ENCODE results near the gene SPATS2L.

SPATS2L gene

DNA sequence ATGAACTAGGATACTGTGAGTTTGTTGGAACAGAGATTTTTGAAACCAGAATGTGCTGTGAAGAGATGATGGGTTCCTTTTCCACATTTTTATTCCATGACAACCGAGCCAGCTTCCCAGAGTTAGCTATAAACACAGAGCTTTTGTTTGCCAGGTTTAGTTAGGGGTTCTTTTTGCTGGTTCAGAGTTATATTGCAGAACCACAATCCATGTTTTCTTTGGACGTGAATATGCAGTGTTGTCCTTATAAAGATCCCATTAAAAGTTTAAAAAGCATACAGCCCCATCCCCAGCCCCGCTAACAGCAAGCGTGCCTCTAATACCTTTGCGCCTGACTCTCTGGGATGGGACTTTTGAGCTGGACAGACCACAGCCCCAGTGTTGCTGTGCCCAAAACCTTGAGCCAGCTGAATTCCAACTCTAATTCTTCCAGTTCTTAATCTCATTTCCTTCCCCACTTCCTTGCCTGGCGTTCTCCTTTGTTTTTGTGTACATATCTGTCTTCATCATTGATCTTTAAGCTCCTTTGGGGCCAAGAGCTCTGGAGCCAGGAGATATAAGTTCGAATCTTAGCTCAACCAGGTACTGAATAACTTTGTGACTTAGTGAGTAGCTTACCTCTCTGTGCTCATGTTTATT is 72.3 kb downstream of the SPATS2L start:
- DNase-seq (ENCODE audit: low spot score): no peak

DNA sequence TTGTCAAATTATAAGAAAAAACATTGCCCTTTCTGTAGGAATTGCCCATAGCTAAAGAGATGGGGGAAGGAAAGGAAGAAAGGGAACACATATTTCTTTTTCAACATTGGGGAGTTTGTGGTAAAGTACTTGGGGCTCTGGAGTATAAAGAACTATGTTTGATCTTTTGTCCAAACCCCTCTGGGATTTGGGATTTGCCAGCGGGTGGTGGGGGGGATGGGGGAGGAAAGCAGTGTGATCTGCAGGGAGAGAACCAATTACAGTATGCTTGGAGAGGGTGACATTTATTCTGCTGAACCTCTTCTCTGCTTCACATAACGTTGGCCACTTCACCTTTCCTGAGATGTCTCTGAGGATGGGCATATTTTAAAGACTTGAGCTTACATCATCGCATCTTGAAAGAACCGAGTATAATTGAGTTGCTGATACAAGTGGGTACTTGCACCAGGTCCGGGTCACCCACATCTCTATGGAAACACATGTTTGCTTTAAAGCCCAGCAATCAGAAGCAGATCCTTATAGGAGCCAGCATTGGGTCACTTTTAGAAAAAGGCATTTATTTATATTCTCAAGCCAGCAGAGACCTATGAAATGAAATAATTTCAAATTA is 73.1 kb downstream of the SPATS2L start:
- DNase-seq (ENCODE audit: low spot score): no peak

DNA sequence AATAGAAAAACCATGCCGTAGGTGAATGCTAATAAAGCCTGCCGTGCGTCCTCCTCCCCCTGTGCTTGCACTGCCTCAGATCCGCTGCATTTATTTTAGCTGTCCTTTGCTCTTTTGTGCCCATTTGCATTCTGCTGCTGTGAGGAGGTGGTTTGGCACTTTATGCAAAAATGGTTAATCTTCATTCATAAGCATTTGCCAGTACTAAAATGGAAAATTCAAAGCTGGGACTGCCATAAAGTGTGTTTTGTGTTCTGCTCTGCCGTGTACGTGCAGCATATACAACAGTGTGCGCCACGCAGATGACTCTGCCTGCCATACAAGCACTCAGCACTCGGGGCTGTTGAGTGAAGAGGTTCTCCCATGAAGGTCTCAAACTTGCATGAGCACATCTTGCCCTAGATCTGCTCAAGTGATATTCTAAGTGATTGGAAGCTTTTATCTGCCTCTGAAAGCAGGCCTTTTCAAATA is 73.6 kb downstream of the SPATS2L start:
- no peak for DNase-seq (ENCODE audit: low spot score)

DNA sequence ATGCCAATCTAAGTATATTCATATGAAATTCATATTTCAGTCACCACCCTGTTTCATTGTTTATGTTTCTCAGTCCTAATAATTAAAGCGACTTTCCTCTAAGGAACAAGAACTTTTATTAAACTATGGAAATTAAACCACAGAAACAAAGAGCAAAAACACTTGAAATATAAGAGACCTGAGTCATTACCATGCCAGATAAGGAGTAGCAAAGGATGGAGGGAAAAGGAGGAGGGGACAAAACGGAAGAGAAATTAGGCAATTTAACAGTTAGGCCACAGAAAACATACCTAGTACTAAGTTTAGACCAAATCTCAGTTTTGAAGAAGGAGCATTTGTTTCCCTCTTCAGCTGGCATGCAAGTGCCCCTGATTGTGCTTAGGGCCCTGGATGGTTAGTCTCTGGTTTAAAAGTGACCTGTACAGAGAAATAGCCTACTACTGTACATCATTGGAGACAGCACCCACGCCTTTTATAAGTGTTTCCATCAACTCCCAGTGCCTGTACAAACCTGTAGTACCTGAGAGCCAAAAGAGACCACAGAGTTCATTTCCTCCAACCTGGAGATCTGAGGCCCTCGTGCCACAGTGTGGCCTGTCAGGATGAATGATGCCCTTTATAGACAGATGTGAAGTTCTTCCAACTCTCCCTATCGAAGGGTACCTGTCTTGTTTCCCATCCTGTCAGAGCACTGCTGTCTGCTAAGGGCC is 74.5 kb downstream of the SPATS2L start:
- DNase-seq (ENCODE audit: low spot score): no peak

DNA sequence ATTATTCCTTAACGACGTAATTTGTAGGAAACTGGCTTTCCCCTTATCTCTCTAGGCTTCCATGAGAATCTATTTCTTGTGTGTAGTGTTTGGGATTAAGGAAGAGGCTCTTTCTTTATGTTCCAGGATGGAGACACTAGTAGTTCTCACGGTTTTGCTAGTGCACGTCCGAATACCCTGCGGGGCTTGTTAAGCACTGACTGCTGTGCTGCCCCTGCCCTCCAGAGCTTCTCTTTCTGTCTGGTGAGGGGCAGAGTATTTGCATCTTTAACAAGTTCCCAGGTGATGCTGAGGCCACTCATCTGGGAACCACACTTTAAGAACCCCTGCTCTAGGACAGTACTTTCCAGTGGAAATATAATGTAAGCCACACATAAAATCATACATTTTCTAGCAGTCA is 76.4 kb downstream of the SPATS2L start:
- no peak for DNase-seq (ENCODE audit: low spot score)

DNA sequence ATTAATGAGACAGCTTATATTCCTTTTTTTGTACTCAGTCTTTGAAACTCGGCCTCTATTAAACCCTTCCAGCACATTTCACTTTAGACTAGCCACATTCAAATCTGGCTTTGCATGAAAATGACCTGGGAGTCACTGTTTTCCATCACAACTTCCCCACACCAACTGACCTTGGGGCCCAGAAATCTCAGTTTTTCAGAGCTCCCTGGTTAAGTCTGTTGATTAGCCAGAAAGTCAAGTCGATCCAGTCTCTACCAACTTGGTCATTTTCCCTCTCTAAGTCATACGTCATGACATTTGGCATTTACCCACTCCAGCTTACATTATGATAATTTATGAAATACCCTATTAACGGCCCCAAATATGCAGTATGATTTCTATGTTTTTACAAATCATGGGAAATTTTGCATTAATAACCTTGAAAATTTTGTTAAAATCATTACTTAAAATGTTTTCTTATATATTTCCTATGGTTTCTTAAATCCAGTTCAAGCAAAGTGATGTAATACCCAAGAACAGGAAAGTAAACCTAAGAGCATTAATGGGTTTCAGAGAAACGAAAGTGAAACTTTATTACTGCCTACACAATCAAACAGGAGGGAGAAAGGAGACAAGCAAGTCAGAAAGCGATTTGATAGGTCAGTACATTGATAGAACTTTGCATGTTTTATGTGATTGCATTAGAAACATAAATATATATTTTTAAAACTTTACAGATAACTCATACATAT is 77.1 kb downstream of the SPATS2L start:
- DNase-seq (ENCODE audit: low spot score): no peak

DNA sequence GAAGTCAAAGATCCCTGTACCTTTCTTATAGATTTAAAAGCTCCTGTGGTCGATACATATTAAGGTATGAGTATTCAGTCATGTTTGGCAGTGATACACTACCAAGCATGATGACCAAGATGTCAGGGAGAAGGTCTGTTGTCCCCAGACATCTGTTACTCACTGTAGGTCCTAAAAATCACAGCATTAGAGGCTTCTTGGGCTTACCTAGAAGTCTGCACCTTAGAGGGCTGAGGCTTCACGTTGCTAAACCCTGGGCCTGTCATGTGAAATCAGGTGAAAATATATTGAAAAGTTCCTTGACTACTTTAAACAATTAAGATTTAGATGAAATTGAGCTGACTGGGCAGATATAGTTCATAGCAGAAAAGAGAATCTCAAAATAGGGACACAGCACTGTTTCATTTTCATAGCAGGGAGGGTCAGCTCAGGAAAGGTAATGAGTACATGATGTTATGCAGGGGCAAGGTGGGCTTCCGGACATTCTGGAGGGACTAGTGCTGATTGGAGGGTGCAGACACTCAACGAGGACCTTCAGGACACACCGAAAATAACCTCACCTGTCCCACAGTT is 78.7 kb downstream of the SPATS2L start:
- no peak for DNase-seq (ENCODE audit: low spot score)

DNA sequence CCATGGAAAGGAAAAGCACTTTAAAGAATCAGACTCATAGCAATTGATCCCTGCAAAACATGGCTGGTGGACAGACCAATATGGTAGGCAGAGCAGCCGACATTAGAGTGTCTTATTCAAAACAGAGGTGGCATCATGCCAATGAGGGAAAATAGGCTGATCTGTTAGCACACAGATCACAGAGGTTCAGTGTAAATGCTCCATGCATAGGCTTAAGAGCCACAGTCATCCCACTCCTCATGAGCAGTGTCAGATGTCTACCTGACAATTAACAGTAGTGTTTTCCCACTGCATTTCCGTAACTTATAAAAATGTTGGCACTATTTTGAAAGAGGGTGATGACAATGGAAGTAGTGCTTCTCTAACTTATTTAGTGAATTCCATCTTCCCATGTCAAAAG is 86.7 kb downstream of the SPATS2L start:
- DNase-seq (ENCODE audit: low spot score): no peak

DNA sequence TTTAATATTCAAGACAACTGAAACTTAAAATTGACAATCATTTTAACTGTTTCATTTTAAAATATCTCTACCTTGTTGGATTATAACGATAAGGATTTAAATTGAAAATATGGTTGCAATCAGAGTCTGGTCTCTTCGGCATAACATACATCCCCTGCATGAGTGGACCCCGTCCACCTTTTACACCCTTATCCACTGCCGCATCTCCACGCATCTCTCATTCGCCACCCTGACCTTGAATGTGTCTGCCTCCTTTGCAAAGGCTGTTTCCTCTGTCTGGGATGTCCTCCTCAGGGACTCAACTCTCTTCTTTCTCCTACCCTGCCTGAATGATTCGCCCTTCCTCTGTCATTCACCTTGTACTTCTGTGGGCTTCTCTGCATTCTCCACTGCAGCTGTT is 87.6 kb downstream of the SPATS2L start:
- no peak for DNase-seq (ENCODE audit: low spot score)

DNA sequence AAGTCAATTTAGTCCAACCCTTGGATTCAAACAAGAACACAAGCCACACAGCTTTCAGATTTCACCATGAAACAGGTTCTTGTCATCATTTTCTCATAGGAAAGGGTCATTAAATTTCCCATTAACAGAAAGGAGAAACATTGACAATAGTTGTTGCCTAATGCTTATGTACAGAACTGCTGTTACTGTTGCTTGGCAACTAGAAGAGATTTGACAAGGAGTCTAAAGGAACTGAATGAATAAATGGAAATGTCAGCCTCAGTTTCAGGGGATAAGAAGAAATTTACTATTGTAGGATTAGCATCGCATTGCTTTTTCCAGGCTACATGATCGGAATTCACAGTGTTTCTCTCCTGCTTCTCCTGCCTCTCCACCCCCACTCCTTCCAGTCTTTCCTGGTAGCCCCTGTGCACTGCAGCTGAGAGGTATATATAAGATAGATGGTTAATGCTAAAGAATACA is 90.3 kb downstream of the SPATS2L start:
- DNase-seq (ENCODE audit: low spot score): no peak

DNA sequence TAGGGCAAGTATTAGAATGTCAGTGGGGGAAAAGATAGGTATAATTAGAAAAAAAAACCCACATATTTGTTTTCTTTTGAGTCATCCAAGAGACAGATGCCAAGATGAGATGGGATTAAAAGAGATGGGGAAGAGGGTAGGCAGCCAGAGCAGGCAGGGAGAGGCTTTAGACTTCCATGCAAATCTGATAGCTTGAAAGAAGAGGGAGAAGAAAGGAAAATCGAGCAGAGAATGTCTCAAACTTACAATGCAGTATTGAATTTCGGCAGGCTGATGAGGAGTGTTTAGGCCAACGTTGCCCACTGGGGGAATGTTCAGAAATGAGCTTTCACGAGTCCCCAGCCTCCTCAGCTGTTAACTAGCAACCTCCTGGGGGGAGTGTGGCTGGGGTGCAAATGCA is 91.3 kb downstream of the SPATS2L start:
- no peak for DNase-seq (ENCODE audit: low spot score)

DNA sequence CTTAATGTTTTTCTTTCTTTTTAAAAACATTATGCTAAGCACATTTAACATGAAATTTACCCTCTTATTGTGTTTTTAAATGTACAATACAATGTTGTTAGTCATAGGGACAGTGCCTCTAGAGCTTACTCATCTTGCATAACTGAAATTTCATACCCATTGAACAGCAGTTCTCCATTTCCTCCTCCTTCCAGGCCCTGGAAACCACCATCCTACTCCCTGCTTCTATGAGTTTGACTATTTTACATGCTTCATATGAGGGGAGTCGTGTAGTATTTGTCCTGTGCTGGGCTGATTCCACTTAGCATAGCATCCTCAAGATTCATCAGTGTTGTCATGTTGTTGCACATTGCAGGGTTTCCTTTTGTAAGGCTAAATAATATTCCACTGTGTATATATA is 92.6 kb downstream of the SPATS2L start:
- DNase-seq (ENCODE audit: low spot score): no peak

DNA sequence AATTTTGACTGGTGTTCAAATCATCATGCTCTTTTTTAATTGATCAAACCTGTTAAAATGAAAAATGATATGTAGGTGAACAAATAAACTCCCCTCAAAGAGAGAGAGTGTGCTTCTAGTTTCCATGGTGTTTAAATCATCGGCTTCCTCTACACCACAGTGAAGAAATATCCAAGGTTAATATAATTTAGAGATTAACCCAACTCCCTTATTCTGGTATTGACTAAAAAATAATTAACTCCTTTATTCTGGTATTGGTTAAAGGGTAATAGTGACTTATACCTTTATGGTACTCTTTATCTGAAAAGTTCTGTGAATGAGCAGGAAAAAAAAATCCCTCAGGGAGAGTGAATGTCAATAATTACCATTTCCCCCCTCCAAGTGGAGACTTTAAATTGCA is 93.1 kb downstream of the SPATS2L start:
- no peak for DNase-seq (ENCODE audit: low spot score)

DNA sequence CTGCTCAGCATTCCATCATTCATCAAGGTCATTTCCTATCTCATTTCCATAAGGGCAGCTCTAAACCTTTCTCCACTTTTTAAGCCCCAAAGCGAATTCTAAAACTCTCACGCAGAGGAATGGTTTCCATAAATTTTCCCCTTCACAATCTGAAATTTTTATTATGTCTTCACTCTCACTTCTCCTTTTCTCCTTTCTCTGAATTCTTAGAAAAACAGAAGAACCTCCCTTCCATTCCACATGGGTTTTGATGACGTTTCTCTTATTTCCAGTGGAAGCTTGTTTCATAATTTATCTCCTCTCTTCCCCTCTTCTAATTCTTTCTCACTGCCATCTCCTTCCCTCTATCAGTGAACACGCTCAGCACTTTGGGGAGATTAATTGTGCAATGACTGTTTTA is 97.3 kb downstream of the SPATS2L start:
- DNase-seq (ENCODE audit: low spot score): no peak

DNA sequence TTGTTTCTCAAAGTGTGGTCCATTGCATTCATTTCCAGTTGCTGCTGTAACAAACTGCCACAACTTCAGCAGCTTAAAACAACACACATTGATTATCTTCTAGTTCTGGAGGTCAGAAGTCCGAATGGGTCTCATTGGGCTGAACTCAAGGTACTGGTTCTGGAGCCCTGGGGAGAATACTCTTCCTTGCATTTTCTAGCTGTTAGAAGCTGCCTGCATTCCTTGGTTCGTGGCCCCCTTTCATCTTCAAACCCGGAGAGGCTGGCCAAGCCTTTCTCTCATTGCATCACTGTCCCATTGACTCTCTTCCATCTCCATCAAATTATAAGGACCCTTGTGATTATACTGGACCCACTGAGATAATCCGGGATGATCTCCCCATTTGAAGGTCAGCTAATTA is 98.1 kb downstream of the SPATS2L start:
- DNase-seq (ENCODE audit: low spot score): no peak

DNA sequence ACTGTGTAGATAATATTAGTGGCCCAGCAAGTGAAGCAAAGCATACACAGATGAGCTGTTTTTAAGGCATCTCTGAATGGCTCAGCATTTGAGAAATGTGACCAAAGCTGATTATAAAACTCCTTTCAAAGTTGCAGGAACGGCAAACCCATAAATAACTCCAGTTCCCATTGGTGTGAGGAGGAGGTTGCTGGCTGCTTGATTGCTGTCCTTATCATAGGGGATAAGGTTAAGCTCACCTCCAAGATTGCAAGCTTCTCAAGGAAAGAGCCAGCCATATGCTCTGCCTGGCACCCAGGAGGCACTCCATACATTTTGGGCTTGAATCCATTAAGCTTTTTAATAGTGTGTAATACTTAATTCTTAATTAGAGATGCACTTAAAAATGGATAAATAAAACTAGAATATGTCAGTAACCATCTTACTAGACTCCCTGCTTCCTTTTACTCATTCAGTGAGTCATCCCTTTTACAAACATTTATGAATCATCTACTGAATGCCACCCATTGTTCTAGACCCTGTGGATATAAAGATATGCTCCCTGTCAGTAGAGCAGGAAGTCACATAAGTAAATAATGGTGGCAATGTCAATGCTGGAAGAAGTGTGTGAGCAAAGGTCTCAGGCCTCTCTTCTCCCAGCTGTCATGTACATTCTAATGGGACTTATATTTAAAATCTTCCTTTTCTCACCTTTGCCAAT is 99.3 kb downstream of the SPATS2L start:
- DNase-seq (ENCODE audit: low spot score): no peak

DNA sequence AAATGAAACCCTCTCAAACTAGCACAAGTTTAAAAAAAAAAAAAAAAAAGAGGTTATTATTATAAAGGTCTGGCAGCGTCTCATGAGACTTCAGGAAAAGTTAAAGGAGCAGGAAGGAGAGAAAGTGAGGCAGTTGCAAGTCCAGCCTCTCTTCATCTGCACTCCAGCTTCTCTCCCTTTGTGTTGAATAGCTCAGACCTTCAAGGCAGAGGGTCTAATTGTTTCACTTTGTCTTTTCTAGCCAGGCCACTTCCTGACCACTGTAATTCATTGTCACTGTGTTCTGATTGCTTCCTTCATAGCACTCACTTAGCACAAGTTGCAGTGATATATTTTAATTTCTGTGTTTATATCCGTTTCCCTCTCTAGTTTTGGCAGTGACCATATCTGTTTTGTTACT is 99.9 kb downstream of the SPATS2L start:
- no peak for DNase-seq (ENCODE audit: low spot score)

DNA sequence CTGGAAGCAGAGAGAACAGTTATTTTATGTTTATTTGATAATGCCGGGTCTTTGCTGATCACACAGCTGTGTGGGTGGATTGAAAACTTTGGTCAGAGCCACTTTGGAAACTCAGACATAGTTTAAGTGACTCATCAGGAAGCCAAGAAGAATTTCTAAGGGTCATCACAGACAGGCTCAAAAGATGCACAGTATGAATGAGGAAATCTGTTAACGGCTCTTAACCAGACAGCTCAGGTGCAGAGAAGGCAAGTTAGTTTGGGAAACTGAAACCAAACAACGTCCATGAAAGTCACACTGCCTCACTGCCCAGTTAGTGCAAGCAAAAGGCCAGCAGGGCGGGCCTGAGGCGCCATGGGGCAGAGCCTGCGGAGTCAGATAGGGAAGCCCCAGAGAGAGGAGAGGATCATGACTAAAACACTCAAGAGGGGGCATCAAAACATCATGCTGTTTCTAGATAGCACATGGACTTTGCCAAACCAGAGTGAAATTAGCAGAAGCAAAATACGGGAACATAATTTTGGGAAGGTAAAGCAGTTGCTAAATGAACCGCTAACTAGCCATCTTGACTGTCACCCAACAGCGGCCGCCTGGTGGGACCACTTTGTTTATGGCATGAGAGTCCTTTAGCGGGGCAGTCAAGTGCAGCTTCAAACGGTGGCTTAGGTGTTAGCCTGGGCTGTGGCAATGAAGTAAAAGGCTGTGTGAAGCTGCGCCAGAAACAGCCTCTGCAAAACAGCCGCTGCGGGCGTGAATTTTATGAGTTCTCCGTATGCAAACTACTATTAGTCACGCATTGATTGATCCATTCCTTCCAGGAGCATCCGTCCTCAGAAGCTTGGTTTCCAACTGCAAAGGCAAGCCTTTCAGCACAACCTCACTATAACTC is 102.2 kb downstream of the SPATS2L start:
- DNase-seq (ENCODE audit: low spot score): no peak

DNA sequence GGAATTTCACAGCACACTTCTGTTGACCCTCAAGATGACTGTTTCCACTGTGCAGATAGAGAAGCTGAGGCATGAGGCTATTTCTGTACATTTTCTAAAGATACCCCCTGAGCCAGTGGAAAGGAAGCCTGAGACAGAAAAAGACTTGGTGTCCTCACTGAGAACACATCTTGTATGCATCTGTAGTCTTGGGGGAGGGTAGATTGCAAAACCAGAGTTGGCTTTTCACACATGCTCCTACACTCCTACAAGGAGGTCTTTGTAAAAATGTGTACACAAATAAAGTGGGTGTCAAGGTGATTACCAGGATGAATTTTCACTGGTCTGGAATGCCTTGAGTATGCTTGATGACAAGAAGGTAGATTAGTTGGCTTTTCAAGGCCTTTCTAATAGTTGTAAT is 105.3 kb downstream of the SPATS2L start:
- DNase-seq (ENCODE audit: low spot score): no peak

DNA sequence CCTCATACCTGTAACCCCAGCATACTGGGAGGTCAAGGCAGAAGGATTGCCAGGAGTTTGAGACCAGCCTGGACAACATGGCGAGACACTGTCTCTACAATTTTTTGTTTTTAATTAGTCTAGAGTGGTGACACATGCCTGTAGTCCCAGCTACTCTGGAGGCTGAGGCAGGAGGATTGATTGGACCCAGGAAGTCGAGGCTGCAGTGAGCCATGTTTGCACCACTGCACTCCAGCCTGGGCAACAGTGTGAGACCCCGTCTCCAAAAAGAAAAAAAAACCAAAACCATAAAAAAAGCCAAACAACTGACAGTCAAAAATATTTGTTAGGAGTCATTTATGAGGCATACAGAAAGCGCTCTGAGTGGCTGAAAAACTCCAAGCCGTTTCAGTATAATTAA is 107.9 kb downstream of the SPATS2L start:
- no peak for DNase-seq (ENCODE audit: low spot score)

DNA sequence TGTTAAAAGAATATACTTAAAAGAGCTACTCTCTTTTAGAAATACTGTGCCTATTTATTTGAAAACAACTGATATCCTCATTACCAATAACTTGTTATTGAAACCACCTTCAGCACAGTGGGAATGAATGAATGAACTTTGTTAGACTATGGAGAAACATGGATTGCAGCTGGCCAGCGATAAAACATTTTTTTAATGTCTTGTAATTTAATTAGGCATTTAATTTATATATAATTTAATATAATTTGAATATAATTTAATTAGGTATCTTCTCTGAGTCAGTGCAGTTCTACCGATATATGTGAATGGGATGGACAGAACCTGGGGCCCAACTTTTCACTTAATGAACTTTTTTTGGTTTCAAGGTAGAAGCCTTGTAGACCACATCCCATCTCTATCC is 109.0 kb downstream of the SPATS2L start:
- DNase-seq (ENCODE audit: low spot score): no peak
